ENCODE data around the gene CCT2. TPM values are rescaled to one million over a fixed set of nuclear protein-coding genes. Genes with fewer than 3 reads are reported as not detected.

Gene CCT2
- total RNA-seq, 1 experiment from 2014 or later = 270 TPM

- intact Hi-C loops (cut with micrococcal nuclease; ENCODE audit: unreplicated experiment) = no loop called here
- ChIA-PET POLR2A (no interaction called here), CTCF (no interaction called here)
- Histone ChIP-seq H3K27ac (ENCODE audit: low read length) (no peak overlapping the region), H3K9me3 (ENCODE audit: control insufficient read depth, insufficient read depth, low read depth, low read length) (no peaks in the 10 kb centered on the region), H3K36me3 (ENCODE audit: control insufficient read depth, insufficient read depth, low read length) (no peaks in the 10 kb centered on the region), H3K4me1 (ENCODE audit: control insufficient read depth, insufficient read depth, low read length) (no peaks in the 10 kb centered on the region), H3K27me3 (ENCODE audit: control insufficient read depth, insufficient read depth, low read length) (peaks cover 2% of the 10 kb centered on the region; the same call in 1 of the 2 replicates), H3K4me3 (ENCODE audit: low read depth in 2 of 2, low read length in 2 of 2) (no peak overlapping the region)
- BruUV-seq (replicated peaks) = no TSS peak
- TF ChIP-seq, protein P1, sequence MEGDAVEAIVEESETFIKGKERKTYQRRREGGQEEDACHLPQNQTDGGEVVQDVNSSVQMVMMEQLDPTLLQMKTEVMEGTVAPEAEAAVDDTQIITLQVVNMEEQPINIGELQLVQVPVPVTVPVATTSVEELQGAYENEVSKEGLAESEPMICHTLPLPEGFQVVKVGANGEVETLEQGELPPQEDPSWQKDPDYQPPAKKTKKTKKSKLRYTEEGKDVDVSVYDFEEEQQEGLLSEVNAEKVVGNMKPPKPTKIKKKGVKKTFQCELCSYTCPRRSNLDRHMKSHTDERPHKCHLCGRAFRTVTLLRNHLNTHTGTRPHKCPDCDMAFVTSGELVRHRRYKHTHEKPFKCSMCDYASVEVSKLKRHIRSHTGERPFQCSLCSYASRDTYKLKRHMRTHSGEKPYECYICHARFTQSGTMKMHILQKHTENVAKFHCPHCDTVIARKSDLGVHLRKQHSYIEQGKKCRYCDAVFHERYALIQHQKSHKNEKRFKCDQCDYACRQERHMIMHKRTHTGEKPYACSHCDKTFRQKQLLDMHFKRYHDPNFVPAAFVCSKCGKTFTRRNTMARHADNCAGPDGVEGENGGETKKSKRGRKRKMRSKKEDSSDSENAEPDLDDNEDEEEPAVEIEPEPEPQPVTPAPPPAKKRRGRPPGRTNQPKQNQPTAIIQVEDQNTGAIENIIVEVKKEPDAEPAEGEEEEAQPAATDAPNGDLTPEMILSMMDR (IDR thresholded peaks at IDR 0.05) = no peak
- TF ChIP-seq SIN3A (IDR thresholded peaks at IDR 0.05; ENCODE audit: borderline replicate concordance, insufficient read depth, low read depth, low read length) = no peak
- in situ Hi-C loops (cut with HindIII; ENCODE audit: low pct_unique_long_range_greater_than_20kb, low sequenced_read_pairs) = no loop called here
- ATAC-seq = no peak
- DNase-seq (ENCODE audit: low read depth, low spot score) = no peak
Observed at GRCh38 chr12:69613351-69613750, 28.1 kb downstream of the CCT2 start.

- CTCF ChIA-PET = no interaction called here
Observed at GRCh38 chr12:69616025-69616424, 30.8 kb downstream of the CCT2 start.

More at GRCh38 chr12:69616025-69616424, 30.8 kb downstream of the CCT2 start:
- H3K27ac ChIP-seq (ENCODE audit: low read length) = no peak overlapping the region
- intact Hi-C loops (cut with micrococcal nuclease; ENCODE audit: unreplicated experiment) = no loop called here
- POLR2A ChIA-PET = no interaction called here
- H3K4me1 ChIP-seq (ENCODE audit: control insufficient read depth, insufficient read depth, low read length) = no peaks in the 10 kb centered on the region
- no peak for ATAC-seq
- no peaks in the 10 kb centered on the region; the same call in none of the 2 replicates for H3K27me3 ChIP-seq (ENCODE audit: control insufficient read depth, insufficient read depth, low read length)
- no peak overlapping the region for H3K4me3 ChIP-seq (ENCODE audit: low read depth in 2 of 2, low read length in 2 of 2)
- BruUV-seq (replicated peaks) = no TSS peak
- in situ Hi-C loops (cut with HindIII; ENCODE audit: low pct_unique_long_range_greater_than_20kb, low sequenced_read_pairs) = no loop called here
- no peaks in the 10 kb centered on the region for H3K9me3 ChIP-seq (ENCODE audit: control insufficient read depth, insufficient read depth, low read depth, low read length)
- no peak for DNase-seq (ENCODE audit: low read depth, low spot score)
- TF ChIP-seq TCF7L2 (IDR thresholded peaks at IDR 0.05; ENCODE audit: low read depth, low read length) (no peak), POLR2AphosphoS5 (IDR thresholded peaks at IDR 0.05; ENCODE audit: low read depth, low read length) (no peak), REST (IDR thresholded peaks at IDR 0.05; ENCODE audit: insufficient read depth in 1 of 2, low read depth in 2 of 2, low read length in 1 of 2) (no peak), SIN3A (IDR thresholded peaks at IDR 0.05; ENCODE audit: borderline replicate concordance, insufficient read depth, low read depth, low read length) (no peak)
- TF ChIP-seq, protein P1 (IDR thresholded peaks at IDR 0.05) = no peak
- no peaks in the 10 kb centered on the region for H3K36me3 ChIP-seq (ENCODE audit: control insufficient read depth, insufficient read depth, low read length)
